ENCODE results near the gene ZER1.
A peak's percentile ranks its signal among the peaks of the same experiment; 100 is the strongest.

DNA sequence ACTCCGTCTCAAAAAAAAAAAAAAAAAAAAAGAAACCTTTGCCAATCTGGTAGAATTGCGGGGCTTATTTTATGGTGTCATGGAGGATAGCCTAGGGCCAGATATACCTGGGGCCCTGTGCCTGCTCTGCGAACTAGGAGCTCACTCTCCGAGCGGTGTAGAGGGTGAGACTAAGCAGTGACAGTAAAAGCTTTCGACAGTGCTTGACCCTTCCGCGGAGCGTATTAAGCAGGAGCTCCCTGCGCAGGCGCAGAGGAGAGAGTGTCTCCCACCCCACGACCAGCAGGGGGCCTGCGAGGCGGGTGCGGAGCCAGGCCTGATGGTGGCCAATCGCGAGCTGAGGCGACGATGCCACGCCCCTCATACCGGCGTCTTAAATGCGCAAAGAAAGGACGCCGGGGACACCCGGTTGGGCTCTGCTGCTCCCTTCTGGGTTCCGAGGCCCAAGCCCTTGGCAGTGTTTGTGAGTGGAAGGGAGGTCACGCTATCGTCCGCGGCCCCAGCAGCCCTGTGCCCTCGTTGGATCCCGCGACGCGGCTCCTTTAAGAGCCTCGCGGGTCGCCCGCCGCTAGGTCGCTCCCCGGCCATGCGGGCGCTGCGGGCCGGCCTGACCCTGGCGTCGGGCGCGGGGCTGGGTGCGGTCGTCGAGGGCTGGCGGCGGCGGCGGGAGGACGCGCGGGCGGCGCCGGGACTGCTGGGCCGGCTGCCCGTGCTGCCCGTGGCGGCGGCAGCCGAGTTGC, 46.5 kb upstream of the ZER1 start, which contains the start of gene ENDOG:
- TF ChIP-seq JUN (IDR thresholded peaks at IDR 0.05; ENCODE audit: low read depth, low read length), result no peak
- no peak for TF ChIP-seq CBX8 (IDR thresholded peaks at IDR 0.05; ENCODE audit: borderline replicate concordance, low read depth, low read length)
- TF ChIP-seq, protein P1, sequence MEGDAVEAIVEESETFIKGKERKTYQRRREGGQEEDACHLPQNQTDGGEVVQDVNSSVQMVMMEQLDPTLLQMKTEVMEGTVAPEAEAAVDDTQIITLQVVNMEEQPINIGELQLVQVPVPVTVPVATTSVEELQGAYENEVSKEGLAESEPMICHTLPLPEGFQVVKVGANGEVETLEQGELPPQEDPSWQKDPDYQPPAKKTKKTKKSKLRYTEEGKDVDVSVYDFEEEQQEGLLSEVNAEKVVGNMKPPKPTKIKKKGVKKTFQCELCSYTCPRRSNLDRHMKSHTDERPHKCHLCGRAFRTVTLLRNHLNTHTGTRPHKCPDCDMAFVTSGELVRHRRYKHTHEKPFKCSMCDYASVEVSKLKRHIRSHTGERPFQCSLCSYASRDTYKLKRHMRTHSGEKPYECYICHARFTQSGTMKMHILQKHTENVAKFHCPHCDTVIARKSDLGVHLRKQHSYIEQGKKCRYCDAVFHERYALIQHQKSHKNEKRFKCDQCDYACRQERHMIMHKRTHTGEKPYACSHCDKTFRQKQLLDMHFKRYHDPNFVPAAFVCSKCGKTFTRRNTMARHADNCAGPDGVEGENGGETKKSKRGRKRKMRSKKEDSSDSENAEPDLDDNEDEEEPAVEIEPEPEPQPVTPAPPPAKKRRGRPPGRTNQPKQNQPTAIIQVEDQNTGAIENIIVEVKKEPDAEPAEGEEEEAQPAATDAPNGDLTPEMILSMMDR (IDR thresholded peaks at IDR 0.05; ENCODE audit: control extremely low read depth in 1 of 3, insufficient read depth in 1 of 3, low read depth in 1 of 3, low read length in 3 of 3), result peak in 2 of 3 experiments; percentile 28 to 79; a peak in 2 of 4 replicates
- no peak for TF ChIP-seq CEBPB (IDR thresholded peaks at IDR 0.05; ENCODE audit: low read depth, low read length)
- TF ChIP-seq, protein P2, sequence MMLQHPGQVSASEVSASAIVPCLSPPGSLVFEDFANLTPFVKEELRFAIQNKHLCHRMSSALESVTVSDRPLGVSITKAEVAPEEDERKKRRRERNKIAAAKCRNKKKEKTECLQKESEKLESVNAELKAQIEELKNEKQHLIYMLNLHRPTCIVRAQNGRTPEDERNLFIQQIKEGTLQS (IDR thresholded peaks at IDR 0.05; ENCODE audit: insufficient read depth, low read depth, low read length), result no peak
- TF ChIP-seq POLR2A (IDR thresholded peaks at IDR 0.05; ENCODE audit: control extremely low read depth in 1 of 2, low read depth in 2 of 2, low read length in 2 of 2), result peak in 1 of 2 experiments; percentile 88; a peak in 2 of 3 replicates
- TF ChIP-seq, protein P3, sequence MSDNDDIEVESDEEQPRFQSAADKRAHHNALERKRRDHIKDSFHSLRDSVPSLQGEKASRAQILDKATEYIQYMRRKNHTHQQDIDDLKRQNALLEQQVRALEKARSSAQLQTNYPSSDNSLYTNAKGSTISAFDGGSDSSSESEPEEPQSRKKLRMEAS (IDR thresholded peaks at IDR 0.05), result no peak; the same call in 1 of the 2 replicates
- TF ChIP-seq, protein P4, sequence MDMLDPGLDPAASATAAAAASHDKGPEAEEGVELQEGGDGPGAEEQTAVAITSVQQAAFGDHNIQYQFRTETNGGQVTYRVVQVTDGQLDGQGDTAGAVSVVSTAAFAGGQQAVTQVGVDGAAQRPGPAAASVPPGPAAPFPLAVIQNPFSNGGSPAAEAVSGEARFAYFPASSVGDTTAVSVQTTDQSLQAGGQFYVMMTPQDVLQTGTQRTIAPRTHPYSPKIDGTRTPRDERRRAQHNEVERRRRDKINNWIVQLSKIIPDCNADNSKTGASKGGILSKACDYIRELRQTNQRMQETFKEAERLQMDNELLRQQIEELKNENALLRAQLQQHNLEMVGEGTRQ (IDR thresholded peaks at IDR 0.05; ENCODE audit: low read length), result no peak
- TF ChIP-seq MAFK (IDR thresholded peaks at IDR 0.05; ENCODE audit: low read depth, low read length), result no peak
- peak; percentile 67; the same call in 1 of the 2 replicates for TF ChIP-seq TAF1 (IDR thresholded peaks at IDR 0.05; ENCODE audit: low read depth, low read length)
- no peak for TF ChIP-seq YY1 (IDR thresholded peaks at IDR 0.05; ENCODE audit: low read depth, low read length)
- TF ChIP-seq BRCA1 (IDR thresholded peaks at IDR 0.05; ENCODE audit: low read depth, low read length), result no peak
